MCF 10A (cell line): ENCODE measurements around the gene TIMM50. TPM values are rescaled to one million over a fixed set of nuclear protein-coding genes. Genes with fewer than 3 reads are reported as not detected.

Experiments
- BruUV-seq: library from RNA; stranded (reverse); fragments of 400-500 nt; replicated peaks from 2 replicates; lab custom pipeline; 2021; lab: Mats Ljungman, UMichigan
- CTCF ChIA-PET: fragments of 300-600 bp; sonication (Branson Sonifier 250); formaldehyde crosslinking; extraction: SDS; loops from one replicate; lab custom pipeline; 2021; ENCODE audit warnings: antibody characterized with exemption, inconsistent platforms; lab: Yijun Ruan, JAX
- POLR2A ChIA-PET: fragments of 300-600, 350-650 bp; sonication (Branson Sonifier 250); formaldehyde crosslinking; extraction: SDS; loops from one replicate; lab custom pipeline; 2020; ENCODE audit warnings: antibody characterized with exemption, inconsistent platforms; lab: Yijun Ruan, JAX
- DNase-seq: peaks from one replicate; pipeline ENCODE4 v3.0.0-alpha.2; 2018; ENCODE audit not compliant: unreplicated experiment
- H3K27ac Mint-ChIP-seq: one replicate; pipeline ENCODE4 v1.8.0; 2022; ENCODE audit warnings: mild to moderate bottlenecking, low read depth, mixed read lengths; ENCODE audit not compliant: unreplicated experiment
- H3K27me3 Mint-ChIP-seq: one replicate; pipeline ENCODE4 v1.8.0; 2022; ENCODE audit warnings: mixed read lengths; ENCODE audit not compliant: insufficient read depth, unreplicated experiment
- H3K36me3 Mint-ChIP-seq: one replicate; pipeline ENCODE4 v1.8.0; 2022; ENCODE audit warnings: mild to moderate bottlenecking, moderate library complexity, mixed read lengths; ENCODE audit not compliant: insufficient read depth, unreplicated experiment
- H3K4me1 Mint-ChIP-seq: one replicate; pipeline ENCODE4 v1.8.0; 2022; ENCODE audit warnings: mixed read lengths; ENCODE audit not compliant: insufficient read depth, unreplicated experiment
- H3K4me3 Mint-ChIP-seq: one replicate; pipeline ENCODE4 v1.8.0; 2022; ENCODE audit warnings: mild to moderate bottlenecking, moderate library complexity, mixed read lengths; ENCODE audit not compliant: unreplicated experiment
- H3K9me3 Mint-ChIP-seq: one replicate; pipeline ENCODE4 v1.8.0; 2022; ENCODE audit warnings: mixed read lengths; ENCODE audit not compliant: unreplicated experiment
- CTCF ChIP-seq: fragments of 200-600 bp; IDR thresholded peaks from one replicate; pipeline ENCODE4 v1.8.0; 2022; ENCODE audit warnings: antibody characterized with exemption, mild to moderate bottlenecking; ENCODE audit not compliant: unreplicated experiment
- intact Hi-C: fragments of 100-400 bp; cut with micrococcal nuclease; formaldehyde crosslinking; loops from 2 replicates; pipeline ENCODE4 v1.14.1; 2022
- total RNA-seq: library from RNA; stranded (reverse); gene quantifications from 2 replicates; pipeline ENCODE4 v1.2.3, GENCODE V29; 2022

The TIMM50 gene
- total RNA-seq, 1 experiment from 2014 or later: 94.2 TPM

DNA sequence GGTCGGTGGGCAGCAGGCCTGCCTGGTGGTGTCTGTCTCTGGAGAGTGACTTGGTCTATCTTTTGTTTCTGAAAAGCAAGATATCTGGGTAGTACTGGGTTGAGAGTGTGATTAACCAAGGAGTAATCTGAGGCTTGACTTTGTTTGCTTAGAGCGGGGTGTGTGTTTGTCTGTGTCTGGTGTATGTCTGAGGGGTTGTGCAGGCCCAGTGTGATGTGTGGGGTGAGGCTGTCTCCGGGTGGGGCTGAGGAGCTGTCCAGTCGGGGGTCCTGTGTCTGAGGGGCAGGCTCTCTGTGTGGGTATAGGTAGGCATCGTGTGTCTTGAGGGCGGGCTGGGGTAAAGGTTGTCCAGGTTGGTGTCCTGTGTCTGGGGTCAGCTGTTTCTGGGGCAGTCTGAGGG is 11.1 kb upstream of the TIMM50 start:
- DNase-seq: no peak
- CTCF ChIA-PET: interaction anchor here (0.6 kb wide), 3 partner anchors 26 to 64 kb away, joined by 3 to 4 read pairs (median 3); no protein-coding TSS in a partner anchor
- POLR2A ChIA-PET: no interaction called here
- Mint-ChIP-seq H3K4me3 (no peak overlapping the region), H3K27me3 (no peaks in the 10 kb centered on the region), H3K36me3 (peaks cover 52% of the 10 kb centered on the region), H3K9me3 (no peaks in the 10 kb centered on the region), H3K4me1 (no peaks in the 10 kb centered on the region), H3K27ac (no peak overlapping the region)
- intact Hi-C loops: no loop called here
- no TSS peak for BruUV-seq
- no peak for TF ChIP-seq CTCF

DNA sequence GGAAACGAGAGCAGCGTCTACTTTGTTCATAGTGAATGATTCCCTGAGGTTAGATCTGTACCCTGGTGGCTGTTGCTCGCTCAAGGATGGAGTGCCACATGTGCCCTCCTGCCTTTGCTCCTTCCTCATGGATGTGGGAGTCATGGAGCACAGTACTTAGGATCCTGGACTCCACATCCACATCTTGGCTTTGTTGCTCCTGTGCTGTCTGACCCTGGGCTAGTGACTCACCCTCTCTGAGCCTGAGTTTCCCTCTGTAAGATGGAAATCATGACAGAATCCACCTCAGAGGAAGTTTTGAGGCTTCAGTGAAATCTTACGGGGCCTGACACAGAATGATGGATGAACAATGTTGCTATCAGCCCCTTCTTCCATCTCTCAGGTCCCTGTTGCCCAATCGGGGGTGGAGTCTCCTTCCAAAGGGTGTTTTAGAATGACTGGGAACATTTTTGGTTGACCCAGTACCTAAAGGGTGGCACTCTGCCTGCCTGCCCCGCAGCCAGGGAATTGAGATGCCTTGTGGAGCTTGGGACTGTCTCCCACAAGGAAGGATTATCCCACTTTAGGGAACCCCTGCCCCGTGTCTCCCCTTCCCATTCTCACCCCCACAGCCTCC is 9.8 kb upstream of the TIMM50 start:
- BruUV-seq: no TSS peak
- Mint-ChIP-seq H3K36me3 (peaks cover 53% of the 10 kb centered on the region), H3K4me3 (no peak overlapping the region)

GRCh38 chr19:39471756-39472536 is 8.7 kb upstream of the TIMM50 start:
- no peaks in the 10 kb centered on the region for H3K4me1 Mint-ChIP-seq
- POLR2A ChIA-PET: interaction anchor here (0.6 to 1.3 kb wide), 4 partner anchors 27 to 67 kb away, joined by 3 to 4 read pairs (median 4); partner anchors contain the start of genes EID2B and SUPT5H
- no TSS peak for BruUV-seq
- no peak for TF ChIP-seq CTCF
- H3K27me3 Mint-ChIP-seq: no peaks in the 10 kb centered on the region
- H3K9me3 Mint-ChIP-seq: no peaks in the 10 kb centered on the region
- CTCF ChIA-PET: interaction anchor here (0.6 to 1.1 kb wide), 4 partner anchors 13 to 177 kb away, joined by 3 to 6 read pairs (median 3); partner anchors contain the start of gene EID2B
- no peak for DNase-seq
- H3K4me3 Mint-ChIP-seq: no peak overlapping the region
- intact Hi-C loops: no loop called here
- peaks cover 55% of the 10 kb centered on the region for H3K36me3 Mint-ChIP-seq
- no peak overlapping the region for H3K27ac Mint-ChIP-seq

More for the DNA sequence above, 9.8 kb upstream of the TIMM50 start:
- TF ChIP-seq CTCF: no peak
- Mint-ChIP-seq H3K27ac (no peak overlapping the region), H3K9me3 (no peaks in the 10 kb centered on the region), H3K4me1 (no peaks in the 10 kb centered on the region), H3K27me3 (no peaks in the 10 kb centered on the region)
- intact Hi-C loops: no loop called here
- no peak for DNase-seq
- ChIA-PET CTCF (interaction anchor here (1.1 kb wide), 1 partner anchor 12 kb away, joined by 3 read pairs; no protein-coding TSS in a partner anchor), POLR2A (interaction anchor here (0.6 to 0.9 kb wide), 2 partner anchors 26 to 66 kb away, joined by 3 to 4 read pairs; partner anchors contain the start of gene SUPT5H)
